SK-N-SH (cell line): Measurements from ENCODE around the gene USP10. TPM values are rescaled to one million over a fixed set of nuclear protein-coding genes. Genes with fewer than 3 reads are reported as not detected.
A peak's percentile ranks its signal among the peaks of the same experiment; 100 is the strongest.

ENCODE experiments used
- CTCF ChIA-PET: fragments of 300-600, 350-600 bp; formaldehyde crosslinking; extraction: SDS; loops from one replicate; lab custom pipeline; 2021; lab: Yijun Ruan, JAX
- POLR2A ChIA-PET: fragments of 350-600 bp; sonication (Branson Sonifier 250); formaldehyde crosslinking; extraction: SDS; loops from one replicate; lab custom pipeline; 2020; ENCODE audit warnings: antibody characterized with exemption, inconsistent platforms; lab: Yijun Ruan, JAX
- DNase-seq: peaks from one replicate; pipeline ENCODE4 v3.0.0; 2012
- H2AFZ ChIP-seq: fragments of 200-600 bp; sonication (generic); 2 replicates; pipeline ENCODE4 v1.8.1; 2016; ENCODE audit warnings: antibody characterized with exemption, mild to moderate bottlenecking, low read depth
- H3F3A ChIP-seq: fragments of 200-600 bp; sonication (generic); replicated peaks from 2 replicates; pipeline ENCODE3; 2016; ENCODE audit warnings: antibody characterized with exemption, mild to moderate bottlenecking; ENCODE audit not compliant: insufficient read depth
- H3K27ac ChIP-seq, 2 experiments: fragments of 200-500 bp in 1 of 2; fragments of 200-600 bp in 1 of 2; sonication (Bioruptor generic) in 1 of 2; sonication (generic), shearing (Covaris generic) in 1 of 2; 2 replicates each; pipeline versions ENCODE4 v1.5.1 to v1.6.1; 2014 to 2016; ENCODE audit warnings: low read depth in 2 of 2, inconsistent platforms in 1 of 2, low read length in 1 of 2, mild to moderate bottlenecking in 1 of 2, mixed read lengths in 1 of 2
- H3K27me3 ChIP-seq: fragments of 200-600 bp; sonication (generic), shearing (Covaris generic); 2 replicates; pipeline ENCODE4 v1.6.1; 2016; ENCODE audit warnings: mixed run types; ENCODE audit not compliant: insufficient read depth
- H3K36me3 ChIP-seq, 2 experiments: fragments of 200-500 bp in 1 of 2; fragments of 200-600 bp in 1 of 2; sonication (Bioruptor generic) in 1 of 2; sonication (generic) in 1 of 2; replicated peaks in 1 of 2; 2 replicates each; pipeline versions ENCODE3 to v1.5.1; 2014 to 2016; ENCODE audit warnings: low read length in 1 of 2, mild to moderate bottlenecking in 1 of 2; ENCODE audit not compliant: insufficient read depth in 2 of 2, control insufficient read depth in 1 of 2
- H3K4me1 ChIP-seq, 2 experiments: fragments of 200-500 bp in 1 of 2; fragments of 200-600 bp in 1 of 2; sonication (Bioruptor generic) in 1 of 2; sonication (generic), shearing (Covaris generic) in 1 of 2; 2 replicates each; pipeline versions ENCODE4 v1.5.1 to v1.6.1; 2014 to 2016; ENCODE audit warnings: low read depth in 1 of 2, low read length in 1 of 2, mixed run types in 1 of 2; ENCODE audit not compliant: insufficient read depth in 2 of 2, control insufficient read depth in 1 of 2
- H3K4me2 ChIP-seq: fragments of 200-600 bp; sonication (generic), shearing (Covaris generic); 2 replicates; pipeline ENCODE4 v1.6.1; 2017; ENCODE audit warnings: mixed run types
- H3K4me3 ChIP-seq, 2 experiments: fragments of 200-500 bp in 1 of 2; fragments of 200-600 bp in 1 of 2; sonication (Bioruptor generic) in 1 of 2; sonication (generic), shearing (Covaris generic) in 1 of 2; 2 replicates each; pipeline versions ENCODE4 v1.5.1 to v1.8.1; 2014 to 2016; ENCODE audit warnings: low read depth in 2 of 2, inconsistent platforms in 1 of 2, low read length in 1 of 2, mild to moderate bottlenecking in 1 of 2, mixed read lengths in 1 of 2, moderate library complexity in 1 of 2
- H3K79me2 ChIP-seq: fragments of 200-600 bp; sonication (generic); 2 replicates; pipeline ENCODE4 v1.8.1; 2017; ENCODE audit warnings: mild to moderate bottlenecking; ENCODE audit not compliant: insufficient read depth
- H3K9ac ChIP-seq: fragments of 200-600 bp; sonication (generic); 2 replicates; pipeline ENCODE4 v1.6.1; 2017; ENCODE audit warnings: mixed run types
- H3K9me2 ChIP-seq: fragments of 200-600 bp; sonication (generic); 2 replicates; pipeline ENCODE4 v1.6.1; 2017; ENCODE audit warnings: mixed run types
- H3K9me3 ChIP-seq: fragments of 200-600 bp; sonication (generic); 2 replicates; pipeline ENCODE4 v1.6.1; 2017; ENCODE audit warnings: mixed run types, mild to moderate bottlenecking, moderate library complexity
- H4K20me1 ChIP-seq: fragments of 200-600 bp; sonication (generic); 2 replicates; pipeline ENCODE4 v1.6.1; 2017; ENCODE audit warnings: mild to moderate bottlenecking, mixed run types; ENCODE audit not compliant: insufficient read depth
- ELF1 ChIP-seq: IDR thresholded peaks from 2 replicates; pipeline ENCODE4 v1.4.0; 2012
- EP300 ChIP-seq, 2 experiments: IDR thresholded peaks; 2 replicates each; pipeline versions ENCODE4 v1.4.0 to v1.6.1; 2012; ENCODE audit warnings: borderline replicate concordance in 1 of 2, low read depth in 1 of 2, low read length in 1 of 2
- GABPA ChIP-seq: IDR thresholded peaks from 2 replicates; pipeline ENCODE4 v1.4.0; 2012; ENCODE audit warnings: low read depth, mild to moderate bottlenecking
- GATA2 ChIP-seq: sonication (generic); formaldehyde crosslinking; IDR thresholded peaks from 2 replicates; pipeline ENCODE4 v1.5.0; 2020; ENCODE audit warnings: mild to moderate bottlenecking, missing genetic modification reagents
- MXI1 ChIP-seq: IDR thresholded peaks from 2 replicates; pipeline ENCODE4 v1.6.1; 2012; ENCODE audit warnings: mild to moderate bottlenecking, low read depth, low read length, improper control_type of control experiment
- NFIC ChIP-seq: IDR thresholded peaks from 2 replicates; pipeline ENCODE4 v1.4.0; 2012; ENCODE audit warnings: borderline replicate concordance
- PBX3 ChIP-seq: IDR thresholded peaks from 2 replicates; pipeline ENCODE4; 2012
- RAD21 ChIP-seq: IDR thresholded peaks from 2 replicates; pipeline ENCODE4 v1.6.1; 2012; ENCODE audit warnings: mild to moderate bottlenecking, low read length
- RCOR1 ChIP-seq: fragments of 150-350 bp; IDR thresholded peaks from 2 replicates; pipeline ENCODE4 v1.6.1; 2017; ENCODE audit warnings: antibody characterized with exemption, low read length
- RFX5 ChIP-seq: IDR thresholded peaks from 2 replicates; pipeline ENCODE4 v1.6.1; 2012; ENCODE audit warnings: mild to moderate bottlenecking, improper control_type of control experiment, low read length
- RXRA ChIP-seq: IDR thresholded peaks from 2 replicates; pipeline ENCODE4 v1.4.0; 2012; ENCODE audit warnings: low read depth, mild to moderate bottlenecking, borderline replicate concordance
- YY1 ChIP-seq: IDR thresholded peaks from 2 replicates; pipeline ENCODE4 v1.4.0; 2012; ENCODE audit warnings: low read depth, mild to moderate bottlenecking
- WGBS: methylation state at CpG from one replicate; pipeline ENCODE4 v1.1.6; 2017; ENCODE audit warnings: low lambda C conversion rate; 5-methylcytosine and 5-hydroxymethylcytosine counted together
- polyA plus RNA-seq, 3 experiments: library from polyadenylated mRNA; depleted of rRNA; stranded (reverse); fragments of >200 nt; gene quantifications; 2 replicates each; pipeline ENCODE4 v1.2.3, GENCODE V29; 2012

Gene USP10
- polyA plus RNA-seq, 1 of the 3 experiments (the other 2 are of a cell fraction), result 49.2 TPM

DNA sequence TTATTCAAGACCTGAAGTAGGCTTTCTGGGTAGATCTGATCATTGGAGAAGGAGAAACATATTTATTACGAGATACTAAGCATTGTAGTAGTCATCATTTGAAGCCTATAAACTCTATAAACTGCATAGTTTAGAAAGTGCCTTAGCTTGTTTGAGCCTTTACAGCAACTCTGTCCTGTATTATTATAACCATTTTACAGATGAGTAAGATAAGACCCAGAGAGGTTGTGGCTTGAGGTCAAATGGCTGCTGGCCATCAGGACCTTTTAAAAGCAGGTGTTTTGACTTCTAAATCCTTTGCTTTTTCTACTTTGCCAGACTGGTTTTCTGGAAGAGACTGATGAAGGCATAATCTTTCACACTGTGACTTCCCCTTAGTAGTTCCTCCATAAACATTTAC is 7.1 kb downstream of the USP10 start:
- Histone ChIP-seq H3K27me3 (no peaks in the 10 kb centered on the region), H3K9me3 (no peaks in the 10 kb centered on the region), H3K9me2 (no peaks in the 10 kb centered on the region), H3K79me2 (peaks cover 100% of the 10 kb centered on the region), H3K4me2 (0 out of 2 replicates have a peak overlapping the region, but pooled peaks have one; percentile 24), H3K36me3 (no peaks in the 10 kb centered on the region), H3F3A (no peaks in the 10 kb centered on the region), H3K9ac (no peak overlapping the region), H3K4me1 (peaks cover 4 to 7% of the 10 kb centered on the region in 2 experiments; a peak in 1 of 4 replicates), H3K4me3 (no peak overlapping the region), H4K20me1 (peaks cover 98% of the 10 kb centered on the region), H2AFZ (no peak overlapping the region), H3K27ac (no peak overlapping the region)
- ChIA-PET POLR2A (no interaction called here), CTCF (no interaction called here)
- no peak for TF ChIP-seq GABPA
- no peak for TF ChIP-seq YY1
- no peak for TF ChIP-seq MXI1
- no peak for DNase-seq
- 88% methylated on average over 1 of the region's 1 CpG for WGBS

GRCh38 chr16:84709609-84710008 is 9.8 kb downstream of the USP10 start:
- Histone ChIP-seq H3K27ac (no peak overlapping the region), H3K9me3 (no peaks in the 10 kb centered on the region), H4K20me1 (peaks cover 98% of the 10 kb centered on the region), H3K4me3 (no peak overlapping the region), H3F3A (peaks cover 4% of the 10 kb centered on the region), H3K4me2 (no peak overlapping the region), H3K4me1 (peaks cover 0 to 3% of the 10 kb centered on the region in 2 experiments; a peak in 1 of 4 replicates), H3K36me3 (no peaks in the 10 kb centered on the region), H3K9me2 (no peaks in the 10 kb centered on the region), H3K79me2 (peaks cover 100% of the 10 kb centered on the region), H3K9ac (no peak overlapping the region)
- DNase-seq, result no peak
- POLR2A ChIA-PET, result interaction anchor here (0.6 kb wide), 1 partner anchor 140 kb away, joined by 3 read pairs; no protein-coding TSS in a partner anchor
- TF ChIP-seq EP300 (IDR thresholded peaks at IDR 0.05; ENCODE audit: borderline replicate concordance in 1 of 2, low read depth in 1 of 2, low read length in 1 of 2) (no peak), RFX5 (no peak), PBX3 (no peak), RAD21 (no peak)
- TF ChIP-seq, all 33 proteins: peak for 0
- CTCF ChIA-PET, result interaction anchor here (0.6 to 3.5 kb wide), 6 partner anchors 11 to 87 kb away, joined by 3 to 14 read pairs (median 6); no protein-coding TSS in a partner anchor
- H2AFZ ChIP-seq, result no peak overlapping the region
- WGBS, result 94% methylated on average over 10 of the region's 10 CpGs
- no peaks in the 10 kb centered on the region for H3K27me3 ChIP-seq

- ChIA-PET POLR2A (no interaction called here), CTCF (interaction anchor here (0.8 to 3.5 kb wide), 6 partner anchors 10 to 88 kb away, joined by 3 to 14 read pairs (median 6); no protein-coding TSS in a partner anchor)
- no peak for DNase-seq
- Histone ChIP-seq H3K9me2 (no peaks in the 10 kb centered on the region), H3K27ac (no peak overlapping the region), H3K27me3 (no peaks in the 10 kb centered on the region), H3K9me3 (no peaks in the 10 kb centered on the region), H3K79me2 (peaks cover 99% of the 10 kb centered on the region), H3F3A (peaks cover 4% of the 10 kb centered on the region), H3K4me2 (no peak overlapping the region), H3K36me3 (peaks cover 0 to under 1% of the 10 kb centered on the region in 2 experiments), H3K9ac (no peak overlapping the region), H3K4me3 (no peak overlapping the region), H3K4me1 (peaks cover 0 to under 1% of the 10 kb centered on the region in 2 experiments; a peak in 1 of 4 replicates), H4K20me1 (peaks cover 96% of the 10 kb centered on the region), H2AFZ (no peak overlapping the region)
- WGBS, result 94% methylated on average over 11 of the region's 11 CpGs
- TF ChIP-seq RFX5, result no peak
- no peak for TF ChIP-seq NFIC
- TF ChIP-seq ELF1, result no peak
- no peak for TF ChIP-seq GATA2 (CRISPR knock-in tag)
- no peak for TF ChIP-seq RCOR1
- no peak for TF ChIP-seq RXRA
Observed at GRCh38 chr16:84710686-84711085, 10.9 kb downstream of the USP10 start.
